ENCODE results near the gene SASS6.

DNA sequence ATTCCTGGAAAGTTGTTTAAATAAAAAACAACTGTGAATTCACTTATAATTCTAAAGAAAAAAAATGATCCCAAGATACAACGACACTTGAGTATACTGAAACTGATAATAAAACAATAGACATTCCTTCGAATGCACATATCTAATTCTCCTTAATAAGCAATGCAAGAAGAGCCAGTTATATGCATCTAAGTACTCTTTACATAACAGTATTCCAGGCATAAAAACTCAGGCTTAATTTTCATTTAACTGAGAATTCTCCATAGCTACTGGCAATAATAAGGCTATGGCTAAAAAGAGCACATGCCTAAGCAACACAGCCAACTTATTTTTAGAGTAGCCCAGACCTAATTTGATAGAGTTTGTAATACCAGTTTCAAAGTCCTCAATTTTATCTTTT lies 31.2 kb downstream of the SASS6 start:
- TF ChIP-seq POLR2AphosphoS5 (IDR thresholded peaks at IDR 0.05; ENCODE audit: borderline replicate concordance, low read depth, low read length) (no peak), EZH2 (IDR thresholded peaks at IDR 0.05) (no peak), FOXP2 (optimal IDR thresholded peaks at IDR 0.05; ENCODE audit: control extremely low read depth, extremely low read length, insufficient read depth) (no peak)
